CD4-positive, alpha-beta T cell (primary cell): ENCODE results near the gene STIM2. TPM values are rescaled to one million over a fixed set of nuclear protein-coding genes. Genes with fewer than 3 reads are reported as not detected.

Source experiments
- ATAC-seq: fragments of 200-7000 bp; cut with Tn5 transposase; one replicate; pipeline ENCODE4 v1.10.0; 2022; ENCODE audit warnings: mild to moderate bottlenecking; ENCODE audit not compliant: poor library complexity
- CTCF ChIA-PET: fragments of 350-600 bp; sonication (Branson Sonifier 250); formaldehyde crosslinking; loops from one replicate; lab custom pipeline; 2021; ENCODE audit warnings: antibody characterized with exemption, inconsistent platforms; lab: Charles Lee
- POLR2A ChIA-PET: fragments of 350-600 bp; sonication (Branson Sonifier 250); formaldehyde crosslinking; loops from one replicate; lab custom pipeline; 2021; ENCODE audit warnings: antibody characterized with exemption, inconsistent platforms; lab: Charles Lee
- DNase-seq, 14 experiments: peaks; one replicate each; pipeline ENCODE4 v3.0.0-alpha.2; 2013 to 2020; ENCODE audit warnings: mixed read lengths in 2 of 14
- H3K27ac ChIP-seq, 2 donors: one replicate each; pipeline versions ENCODE4 v1.5.1 to v1.7.0; 2013; ENCODE audit warnings: low read length in 2 of 2, low read depth in 1 of 2, mild to moderate bottlenecking in 1 of 2
- H3K27me3 ChIP-seq, 2 experiments: 1 replicate in 1 of 2; 2 replicates in 1 of 2; pipeline versions ENCODE4 v1.6.1 to v1.7.0; 2013; ENCODE audit warnings: low read length in 2 of 2, control low read depth in 1 of 2, mild to moderate bottlenecking in 1 of 2, moderate library complexity in 1 of 2; ENCODE audit not compliant: insufficient read depth in 2 of 2, control insufficient read depth in 1 of 2
- H3K36me3 ChIP-seq: one replicate; pipeline ENCODE4 v1.6.1; 2013; ENCODE audit warnings: low read length, control low read depth; ENCODE audit not compliant: insufficient read depth
- H3K4me1 ChIP-seq: one replicate; pipeline ENCODE4 v1.6.1; 2013; ENCODE audit warnings: low read length, control low read depth; ENCODE audit not compliant: insufficient read depth
- H3K4me3 ChIP-seq: one replicate; pipeline ENCODE4 v1.5.1; 2013; ENCODE audit warnings: mild to moderate bottlenecking, low read length, moderate library complexity
- H3K9me3 ChIP-seq, 2 experiments: 1 replicate in 1 of 2; 2 replicates in 1 of 2; pipeline versions ENCODE4 v1.6.1 to v1.7.0; 2013; ENCODE audit warnings: low read length in 2 of 2, mild to moderate bottlenecking in 2 of 2, control low read depth in 1 of 2, moderate library complexity in 1 of 2; ENCODE audit not compliant: control insufficient read depth in 1 of 2, insufficient read depth in 1 of 2
- H3K27ac Mint-ChIP-seq: one replicate; pipeline ENCODE4 v1.8.0; 2020; ENCODE audit warnings: mixed read lengths
- H3K27me3 Mint-ChIP-seq: one replicate; pipeline ENCODE4 v1.8.0; 2021; ENCODE audit warnings: mixed read lengths
- H3K36me3 Mint-ChIP-seq: one replicate; pipeline ENCODE4 v1.8.0; 2021; ENCODE audit warnings: low read depth, mixed read lengths
- H3K4me1 Mint-ChIP-seq: one replicate; pipeline ENCODE4 v1.8.0; 2021; ENCODE audit warnings: low read depth, mixed read lengths
- H3K4me3 Mint-ChIP-seq: one replicate; pipeline ENCODE4 v1.8.0; 2020; ENCODE audit warnings: mild to moderate bottlenecking, mixed read lengths
- H3K9me3 Mint-ChIP-seq: one replicate; pipeline ENCODE4 v1.8.0; 2020; ENCODE audit warnings: mixed read lengths
- CTCF ChIP-seq: fragments of 200-600 bp; IDR thresholded peaks from one replicate; pipeline ENCODE4 v1.8.0; 2022; ENCODE audit warnings: antibody characterized with exemption, mild to moderate bottlenecking
- intact Hi-C, 2 experiments: fragments of 100-400 bp; cut with DNase I in 1 of 2; cut with micrococcal nuclease in 1 of 2; formaldehyde crosslinking; loops; one replicate each; pipeline versions ENCODE4 v1.15.1 to v1.9.0; 2023 to 2025; cut with DNase I, micrococcal nuclease
- total RNA-seq, 174 experiments: library from RNA in 2 of 174; stranded (reverse) in 2 of 174; gene quantifications; one replicate each; pipeline ENCODE4 v1.2.3 and lab custom pipeline; 2021 to 2026

Gene STIM2
- total RNA-seq, 2 experiments from 2014 or later = 53.7 to 54.9 TPM

- Mint-ChIP-seq H3K9me3 (no peaks in the 10 kb centered on the region), H3K4me3 (no peak overlapping the region), H3K36me3 (peaks cover 5% of the 10 kb centered on the region), H3K4me1 (peaks cover 86% of the 10 kb centered on the region), H3K27ac (no peak overlapping the region), H3K27me3 (no peaks in the 10 kb centered on the region)
- Histone ChIP-seq H3K9me3 (no peaks in the 10 kb centered on the region), H3K27ac (no peak overlapping the region), H3K4me1 (peaks cover 12% of the 10 kb centered on the region), H3K36me3 (no peaks in the 10 kb centered on the region), H3K4me3 (no peak overlapping the region), H3K27me3 (no peaks in the 10 kb centered on the region)
- no peak for ATAC-seq
- no peak for TF ChIP-seq CTCF
- POLR2A ChIA-PET = no interaction called here
- intact Hi-C loops = loop anchor here in 1 of 2 experiments (5.0 kb wide), 1 partner anchor 40 kb away; no protein-coding TSS in a partner anchor
- DNase-seq = no peak
- CTCF ChIA-PET = no interaction called here
Observed at GRCh38 chr4:26937139-26937538, 76.5 kb downstream of the STIM2 start.

GRCh38 chr4:26937567-26937966 lies 76.9 kb downstream of the STIM2 start:
- no peaks in the 10 kb centered on the region for H3K9me3 ChIP-seq
- ATAC-seq (no peak), DNase-seq (no peak)
- Mint-ChIP-seq H3K36me3 (peaks cover 5% of the 10 kb centered on the region), H3K4me1 (peaks cover 86% of the 10 kb centered on the region), H3K27me3 (no peaks in the 10 kb centered on the region), H3K9me3 (no peaks in the 10 kb centered on the region), H3K27ac (no peak overlapping the region), H3K4me3 (no peak overlapping the region)
- no peak overlapping the region for H3K27ac ChIP-seq
- no peak overlapping the region for H3K4me3 ChIP-seq
- peaks cover 12% of the 10 kb centered on the region for H3K4me1 ChIP-seq
- TF ChIP-seq CTCF = no peak
- H3K27me3 ChIP-seq = no peaks in the 10 kb centered on the region
- intact Hi-C loops = loop anchor here in 1 of 2 experiments (5.0 kb wide), 1 partner anchor 40 kb away; no protein-coding TSS in a partner anchor
- ChIA-PET CTCF (no interaction called here), POLR2A (interaction anchor here (0.7 to 1.4 kb wide), 4 partner anchors 13 to 76 kb away, joined by 3 to 10 read pairs (median 4); partner anchors contain the start of gene STIM2)
- no peaks in the 10 kb centered on the region for H3K36me3 ChIP-seq

- peaks cover 12% of the 10 kb centered on the region for H3K4me1 ChIP-seq
- no peak for ATAC-seq
- no peak for DNase-seq
- Mint-ChIP-seq H3K9me3 (no peaks in the 10 kb centered on the region), H3K27me3 (no peaks in the 10 kb centered on the region), H3K36me3 (no peaks in the 10 kb centered on the region), H3K4me1 (peaks cover 85% of the 10 kb centered on the region), H3K27ac (no peak overlapping the region), H3K4me3 (no peak overlapping the region)
- POLR2A ChIA-PET = interaction anchor here (0.7 to 1.4 kb wide), 2 partner anchors 12 to 77 kb away, joined by 3 to 10 read pairs; partner anchors contain the start of gene STIM2
- H3K9me3 ChIP-seq = no peaks in the 10 kb centered on the region
- CTCF ChIA-PET = no interaction called here
- H3K27me3 ChIP-seq = no peaks in the 10 kb centered on the region
- no peak for TF ChIP-seq CTCF
- no peak overlapping the region for H3K4me3 ChIP-seq
- H3K36me3 ChIP-seq = no peaks in the 10 kb centered on the region
- H3K27ac ChIP-seq = no peak overlapping the region
- intact Hi-C loops = loop anchor here in 1 of 2 experiments (5.0 kb wide), 1 partner anchor 41 kb away; no protein-coding TSS in a partner anchor
Observed at GRCh38 chr4:26938516-26938915, 77.9 kb downstream of the STIM2 start.
